ENCODE measurements around the gene PRIM2.

DNA sequence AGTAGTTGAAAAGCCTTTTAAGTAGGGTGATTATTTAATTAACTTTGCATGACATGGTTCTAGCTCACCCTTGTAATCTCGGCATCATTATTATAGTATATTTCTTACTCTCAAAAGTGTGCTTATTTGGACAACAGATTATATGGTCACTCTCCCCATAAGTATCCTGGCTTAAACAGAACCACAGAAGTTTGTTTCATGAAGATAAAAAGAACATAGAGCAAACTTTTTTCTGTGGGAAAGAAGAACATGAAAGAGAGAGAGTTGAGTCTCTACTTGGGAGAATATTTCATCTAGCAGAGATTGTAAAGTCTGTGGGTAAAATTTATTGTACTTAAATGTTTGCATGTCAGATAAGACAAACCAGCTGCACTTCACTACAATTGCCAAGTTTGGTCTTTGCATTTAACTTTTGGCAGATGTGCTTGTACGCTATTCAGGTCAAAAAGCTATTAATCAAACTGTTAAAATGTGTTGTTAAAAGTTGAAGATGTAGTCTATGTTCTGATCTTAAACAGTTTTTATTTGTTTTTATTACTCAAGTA lies 33.4 kb upstream of the PRIM2 start:
- TF ChIP-seq, protein P1, sequence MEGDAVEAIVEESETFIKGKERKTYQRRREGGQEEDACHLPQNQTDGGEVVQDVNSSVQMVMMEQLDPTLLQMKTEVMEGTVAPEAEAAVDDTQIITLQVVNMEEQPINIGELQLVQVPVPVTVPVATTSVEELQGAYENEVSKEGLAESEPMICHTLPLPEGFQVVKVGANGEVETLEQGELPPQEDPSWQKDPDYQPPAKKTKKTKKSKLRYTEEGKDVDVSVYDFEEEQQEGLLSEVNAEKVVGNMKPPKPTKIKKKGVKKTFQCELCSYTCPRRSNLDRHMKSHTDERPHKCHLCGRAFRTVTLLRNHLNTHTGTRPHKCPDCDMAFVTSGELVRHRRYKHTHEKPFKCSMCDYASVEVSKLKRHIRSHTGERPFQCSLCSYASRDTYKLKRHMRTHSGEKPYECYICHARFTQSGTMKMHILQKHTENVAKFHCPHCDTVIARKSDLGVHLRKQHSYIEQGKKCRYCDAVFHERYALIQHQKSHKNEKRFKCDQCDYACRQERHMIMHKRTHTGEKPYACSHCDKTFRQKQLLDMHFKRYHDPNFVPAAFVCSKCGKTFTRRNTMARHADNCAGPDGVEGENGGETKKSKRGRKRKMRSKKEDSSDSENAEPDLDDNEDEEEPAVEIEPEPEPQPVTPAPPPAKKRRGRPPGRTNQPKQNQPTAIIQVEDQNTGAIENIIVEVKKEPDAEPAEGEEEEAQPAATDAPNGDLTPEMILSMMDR (IDR thresholded peaks at IDR 0.05), result no peak
- TF ChIP-seq POLR2AphosphoS5 (IDR thresholded peaks at IDR 0.05) (peak; percentile 58), POLR2A (IDR thresholded peaks at IDR 0.05) (no peak)

Data from prostate gland (tissue), 2 donors.